Lower leg skin (tissue), 3 donors: ENCODE measurements around the gene THADA.

Experiments used
- CTCF ChIP-seq, 3 donors: fragments of 450-650 bp; IDR thresholded peaks; one replicate each; pipeline ENCODE4 v1.5.1; 2016; ENCODE audit warnings: antibody characterized with exemption in 3 of 3, mild to moderate bottlenecking in 3 of 3, moderate library complexity in 2 of 3
- POLR2A ChIP-seq, 2 donors: fragments of 450-650 bp; IDR thresholded peaks; one replicate each; pipeline ENCODE4 v1.6.1; 2016 to 2017; ENCODE audit warnings: antibody characterized with exemption in 2 of 2, mild to moderate bottlenecking in 1 of 2, moderate library complexity in 1 of 2

GRCh38 chr2:43266711-43267111 lies 329.1 kb downstream of the THADA start:
- TF ChIP-seq POLR2A (IDR thresholded peaks at IDR 0.05) (no peak), CTCF (IDR thresholded peaks at IDR 0.05) (no peak)
